Right ventricle myocardium superior (tissue), 1 donor: ENCODE measurements around the gene RPLP2. TPM values are rescaled to one million over a fixed set of nuclear protein-coding genes. Genes with fewer than 3 reads are reported as not detected.

ENCODE experiments used
- ATAC-seq: fragments of 200-7000 bp; cut with Tn5 transposase; one replicate; pipeline ENCODE4 v1.9.1; 2020; ENCODE audit warnings: mild to moderate bottlenecking; ENCODE audit not compliant: poor library complexity
- DNase-seq: peaks from one replicate; pipeline ENCODE4 v3.0.0-alpha.2; 2020
- intact Hi-C: fragments of 100-400 bp; cut with DNase I; formaldehyde crosslinking; loops from one replicate; pipeline ENCODE4 v1.11.2; 2022
- total RNA-seq: library from RNA; stranded (reverse); fragmentation: NEBNext Ultra II Directional; extraction: Animal tissue kit (Norgen Biotek cat#: 25700); gene quantifications from one replicate; pipeline ENCODE4 v1.2.1, GENCODE V29; 2021
- donor health status: DM: no; HTN: yes; CAD: no; lungs with severe emphysema.

The RPLP2 gene
- total RNA-seq, 1 donor from 2014 or later, result 982 TPM

DNA sequence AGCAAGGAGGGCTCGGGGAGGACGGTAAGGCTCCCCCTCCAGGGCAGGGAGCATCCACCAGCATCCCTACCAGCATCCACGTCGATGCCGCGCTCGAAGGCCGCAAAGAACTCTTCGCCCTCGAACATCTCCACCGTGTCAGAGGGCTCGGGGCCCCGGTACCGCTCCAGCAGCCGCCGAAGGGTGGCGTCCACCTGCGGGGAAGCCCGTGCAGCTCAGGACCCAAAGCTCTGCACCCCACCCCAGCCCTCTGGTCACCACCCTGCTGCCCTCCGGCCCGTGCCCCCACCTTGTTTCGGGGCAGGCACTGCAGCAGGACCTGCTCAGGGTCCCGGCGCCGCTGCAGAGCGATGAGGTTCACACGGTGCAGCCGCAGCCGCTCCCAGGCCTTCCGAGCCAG is 9.3 kb upstream of the RPLP2 start:
- ATAC-seq (no peak), DNase-seq (no peak)
- intact Hi-C loops, result no loop called here

DNA sequence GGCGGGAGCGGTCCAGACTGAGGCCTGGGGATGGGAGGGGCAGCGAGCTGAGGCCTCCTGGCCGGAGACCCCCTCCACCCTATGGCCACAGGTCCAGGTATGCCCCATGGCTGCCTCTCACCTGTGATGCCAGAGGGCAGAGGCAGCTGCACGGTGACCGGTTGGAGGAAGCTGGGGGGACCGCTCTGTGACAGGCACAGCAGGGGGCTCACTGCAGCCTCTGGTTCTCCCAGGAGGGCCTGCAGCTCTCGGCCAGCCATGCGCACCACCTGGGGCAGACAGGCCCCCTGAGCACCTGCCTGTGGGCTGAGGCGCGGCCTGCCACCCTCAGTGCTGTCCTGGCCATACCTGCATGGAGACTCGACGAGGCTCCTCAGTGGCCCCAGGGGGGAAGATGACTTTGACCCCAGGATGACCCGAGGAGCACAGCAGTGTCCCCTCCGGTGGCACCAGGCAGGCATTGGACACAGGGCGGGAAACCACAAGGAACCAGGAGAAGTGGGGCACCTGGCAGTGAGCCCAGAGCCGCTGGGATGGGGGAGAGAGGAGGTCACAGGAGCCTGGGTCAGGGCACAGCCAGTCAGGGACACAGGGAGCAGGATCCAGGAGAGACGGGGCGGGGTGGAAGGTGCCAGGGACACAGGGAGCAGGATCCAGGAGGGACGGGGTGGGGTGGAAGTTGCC is 8.5 kb upstream of the RPLP2 start:
- ATAC-seq, result no peak
- no peak for DNase-seq
- intact Hi-C loops, result no loop called here

DNA sequence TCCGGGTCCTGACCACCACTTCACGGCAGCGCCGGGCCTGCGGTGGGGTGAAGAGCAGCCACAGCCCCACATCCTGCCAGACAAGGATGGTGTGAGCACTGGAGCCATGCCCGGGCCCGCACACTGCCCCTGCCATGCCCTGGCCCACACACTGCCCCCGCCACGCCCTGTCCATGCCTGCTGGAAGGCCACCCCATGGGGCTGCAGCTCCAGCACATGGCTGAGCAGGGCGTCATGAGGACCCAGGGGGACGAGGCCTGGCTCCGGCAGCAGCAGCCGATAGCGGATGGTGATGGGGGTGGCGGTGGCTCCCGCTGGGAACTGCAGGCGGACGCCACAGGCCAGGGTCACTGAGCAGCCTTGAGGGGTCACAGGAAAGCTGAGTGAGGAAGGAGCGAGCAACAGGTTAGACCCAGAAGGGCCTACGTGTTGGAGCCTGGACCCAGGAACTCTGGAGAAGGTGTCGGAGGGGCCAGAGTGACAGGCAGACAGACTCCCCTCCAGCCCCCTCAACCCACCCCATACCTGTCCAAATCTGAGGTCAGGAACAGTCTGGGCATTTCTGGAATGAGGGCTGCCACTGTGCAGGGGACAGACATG is 7.6 kb upstream of the RPLP2 start:
- intact Hi-C loops, result no loop called here
- no peak for DNase-seq
- ATAC-seq, result no peak

DNA sequence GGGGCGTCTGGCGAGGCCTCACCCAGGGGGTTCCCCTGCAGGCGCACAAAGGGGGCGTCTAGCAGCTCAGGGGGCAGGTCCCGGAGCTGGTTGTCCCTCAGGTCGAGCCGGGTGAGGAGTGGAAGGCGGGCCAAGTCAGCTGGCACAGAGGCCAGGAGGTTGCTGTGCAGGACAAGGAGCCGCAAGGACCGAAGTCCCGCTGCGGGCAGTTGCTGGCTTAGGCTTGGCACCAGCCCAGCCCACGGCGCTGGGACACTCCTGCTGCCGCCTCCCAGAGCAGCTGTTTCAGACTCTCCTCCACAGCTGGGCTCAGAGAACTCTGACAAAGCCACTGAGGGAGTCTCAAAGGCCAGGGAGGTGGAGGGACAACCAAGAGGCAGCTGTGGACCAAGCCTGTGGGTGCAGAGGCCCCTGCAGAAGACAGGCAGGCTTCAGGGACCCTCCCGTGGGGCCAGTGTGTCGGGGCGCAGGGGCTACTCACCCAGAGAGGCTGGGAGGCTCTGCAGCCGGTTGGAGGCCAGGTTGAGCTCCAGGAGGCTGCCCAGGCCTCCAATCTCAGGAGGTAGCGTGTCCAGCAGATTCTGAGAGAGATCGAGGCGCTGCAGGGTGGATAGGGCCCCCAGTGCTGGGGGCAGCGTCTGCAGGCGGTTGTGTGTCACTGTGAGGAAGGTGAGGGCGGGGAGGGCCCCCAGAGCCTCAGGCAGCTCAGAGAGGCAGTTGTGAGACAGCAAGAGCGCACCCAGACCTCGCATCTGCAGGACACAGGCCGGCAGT is 6.9 kb upstream of the RPLP2 start:
- intact Hi-C loops, result no loop called here
- ATAC-seq, result no peak
- no peak for DNase-seq

DNA sequence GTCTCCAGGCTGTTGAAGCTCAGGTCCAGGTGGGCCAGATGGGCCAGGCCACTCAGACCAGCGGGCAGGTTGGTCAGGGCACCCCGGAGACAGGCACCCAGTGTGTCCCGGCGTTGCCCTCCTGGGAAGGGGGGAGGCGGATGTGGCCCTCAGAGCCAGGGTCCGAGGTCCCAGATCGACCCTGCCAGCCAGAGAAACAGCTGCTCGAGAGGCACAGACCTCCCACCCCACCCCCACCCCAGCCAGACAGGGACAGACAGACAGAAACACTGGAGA is 6.4 kb upstream of the RPLP2 start:
- no peak for DNase-seq
- intact Hi-C loops, result no loop called here
- ATAC-seq, result no peak

DNA sequence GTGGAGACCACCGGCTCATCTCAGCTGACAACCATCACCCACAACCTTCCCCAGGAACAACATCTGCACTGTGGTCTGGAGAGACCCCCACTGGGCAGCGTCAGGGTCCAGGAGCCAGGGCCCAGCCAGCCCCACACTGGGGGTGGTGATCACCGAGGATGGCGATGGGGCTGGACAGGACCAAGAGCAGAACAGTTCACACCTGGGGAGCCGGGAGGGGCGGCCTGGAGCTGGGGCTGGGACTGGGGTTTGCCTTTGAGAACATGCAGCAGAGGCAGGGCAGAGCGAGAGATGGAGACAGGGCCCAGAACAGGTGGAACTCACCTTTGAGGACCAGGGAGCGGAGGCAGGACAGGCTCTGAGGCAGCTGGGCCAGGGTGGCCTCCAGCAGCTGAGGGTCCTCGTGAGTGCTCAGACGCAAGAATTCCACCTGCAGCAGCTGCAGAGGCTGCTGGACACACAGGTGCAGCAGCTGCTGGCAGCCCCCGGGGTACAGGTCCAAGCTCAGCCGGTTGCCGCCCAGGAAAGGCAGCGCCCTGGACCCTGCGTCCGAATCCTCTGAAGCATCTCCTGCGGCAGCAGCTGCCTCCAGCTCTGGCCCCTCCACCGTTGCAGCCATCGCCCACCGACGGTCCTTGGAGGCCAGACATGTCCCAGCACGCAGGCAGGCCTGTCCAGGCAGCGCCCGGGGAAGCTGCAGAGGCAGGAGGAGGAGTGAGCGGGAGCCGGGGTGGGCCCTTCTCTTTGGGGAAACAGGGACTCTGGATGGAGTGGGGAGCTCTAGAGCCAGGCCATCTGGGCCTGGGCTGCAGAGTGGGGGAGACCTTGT is 5.8 kb upstream of the RPLP2 start:
- ATAC-seq (no peak), DNase-seq (no peak)
- intact Hi-C loops, result no loop called here

DNA sequence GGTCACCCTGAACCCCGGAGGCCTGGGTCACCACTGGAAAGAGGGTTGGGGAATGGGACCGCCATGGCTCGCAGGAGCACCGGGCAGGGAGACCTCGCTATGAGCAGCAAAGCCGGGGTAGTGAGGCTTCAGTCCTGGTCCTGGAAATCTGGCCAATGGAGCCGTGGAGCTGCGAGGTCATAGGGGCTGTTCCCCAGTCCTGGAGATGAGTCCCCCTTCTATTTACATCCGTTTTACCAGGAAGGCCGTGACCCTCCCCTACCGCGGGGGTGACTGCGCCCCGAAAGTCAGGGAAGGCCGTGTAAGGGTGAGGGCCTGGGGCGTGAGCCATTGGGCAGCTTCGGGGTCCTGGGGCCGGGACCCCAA is 5.2 kb upstream of the RPLP2 start:
- no peak for DNase-seq
- ATAC-seq, result no peak
- intact Hi-C loops, result no loop called here

DNA sequence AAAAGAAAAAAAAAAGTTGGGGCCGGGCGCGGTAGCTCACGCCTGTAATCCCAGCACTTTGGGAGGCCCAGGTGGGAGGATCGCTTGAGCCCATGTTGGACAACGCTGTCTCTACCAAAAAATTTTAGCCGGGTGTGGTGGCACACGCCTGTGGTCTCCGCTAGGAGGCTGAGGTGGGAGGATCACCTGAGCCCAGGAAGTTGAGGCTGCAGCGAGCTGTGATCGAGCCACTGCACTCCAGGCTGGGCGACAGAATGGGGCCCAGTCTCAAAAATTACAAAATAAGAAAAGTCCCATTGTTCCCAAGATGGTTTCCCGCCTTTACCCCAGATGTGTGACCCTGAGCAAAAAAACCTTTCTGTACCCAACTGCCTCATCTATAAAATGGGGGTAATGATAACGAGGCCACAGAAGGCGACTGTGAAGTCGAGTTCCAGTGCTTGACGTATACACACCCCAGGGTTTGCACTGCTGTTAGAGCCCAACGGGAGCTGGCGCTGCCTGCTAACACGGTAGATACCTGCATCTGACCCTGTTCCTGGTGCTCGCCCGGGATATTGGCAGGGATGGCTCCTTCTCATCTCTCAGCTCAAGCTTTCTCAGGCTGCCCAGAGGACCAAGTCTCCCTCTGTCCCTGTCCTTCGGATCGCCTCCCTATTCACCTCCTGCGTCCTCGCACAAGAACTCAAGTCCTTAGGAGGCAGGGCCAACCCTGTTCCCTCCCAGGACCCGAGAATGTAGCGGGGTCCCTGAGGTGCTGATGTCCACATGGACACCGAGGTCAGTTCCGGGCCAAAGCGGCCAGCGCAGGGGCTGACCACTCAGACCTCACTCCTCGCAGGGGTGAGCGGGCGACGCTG is 1.1 kb upstream of the RPLP2 start:
- intact Hi-C loops, result no loop called here
- ATAC-seq (no peak), DNase-seq (no peak)

DNA sequence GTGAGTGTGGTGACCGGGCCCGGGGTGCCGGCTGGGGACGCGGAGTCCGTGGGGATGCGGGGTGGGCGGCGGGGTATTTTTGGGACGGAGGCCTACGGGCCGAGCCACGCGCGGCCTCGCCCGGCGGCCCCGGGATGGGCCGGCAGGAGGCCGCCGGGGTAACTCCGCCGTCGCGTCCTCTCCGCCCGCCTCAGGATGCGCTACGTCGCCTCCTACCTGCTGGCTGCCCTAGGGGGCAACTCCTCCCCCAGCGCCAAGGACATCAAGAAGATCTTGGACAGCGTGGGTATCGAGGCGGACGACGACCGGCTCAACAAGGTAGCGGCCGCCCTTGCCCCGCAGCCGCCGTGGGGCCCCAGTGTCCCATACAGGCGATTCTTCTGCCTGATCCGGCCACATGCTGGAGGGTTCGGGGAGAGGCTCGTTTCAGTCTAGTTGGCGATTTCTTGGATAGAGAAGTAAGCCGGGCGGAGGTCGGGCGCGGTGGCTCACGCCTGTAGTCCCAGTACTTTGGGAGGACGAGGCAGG is 337 bp downstream of the RPLP2 start:
- no peak for ATAC-seq
- intact Hi-C loops, result no loop called here
- no peak for DNase-seq

DNA sequence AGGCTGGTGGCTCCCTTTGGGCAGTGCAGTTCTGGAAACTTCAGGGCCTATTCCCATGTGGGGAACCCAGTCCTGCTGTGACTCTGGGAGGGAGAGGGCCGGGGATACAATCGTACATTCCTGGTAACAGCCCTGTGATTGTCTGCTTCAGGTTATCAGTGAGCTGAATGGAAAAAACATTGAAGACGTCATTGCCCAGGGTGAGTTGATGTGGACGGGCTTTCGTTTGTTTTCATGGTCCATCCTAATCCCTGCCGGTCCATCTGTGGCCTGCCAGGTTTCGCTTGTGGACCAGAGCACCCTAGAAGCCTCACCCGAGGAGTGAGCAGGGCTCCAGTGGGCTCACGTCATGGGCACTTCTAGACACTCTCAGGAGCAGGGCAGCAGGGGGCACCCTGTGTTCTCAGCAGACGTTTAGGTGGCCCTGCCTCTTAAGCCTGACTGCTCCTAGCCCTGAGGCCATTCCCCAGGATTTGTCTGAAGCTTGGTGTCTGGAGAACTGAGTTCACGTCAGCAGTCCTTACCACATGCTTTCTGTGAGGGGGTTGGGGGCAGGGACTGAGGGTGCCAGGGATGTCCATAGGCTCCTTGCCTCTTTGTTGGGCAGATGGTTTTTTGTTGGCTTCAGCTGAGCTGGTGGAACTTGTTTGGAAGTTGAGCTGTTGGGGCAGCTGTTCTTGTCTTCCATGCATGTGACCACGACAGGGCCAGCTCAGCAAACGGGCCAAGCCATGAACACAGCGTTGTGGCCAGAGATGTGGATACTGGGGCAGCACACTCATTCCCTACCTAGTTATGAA is 1.9 kb downstream of the RPLP2 start:
- DNase-seq (no peak), ATAC-seq (no peak)
- intact Hi-C loops, result no loop called here

DNA sequence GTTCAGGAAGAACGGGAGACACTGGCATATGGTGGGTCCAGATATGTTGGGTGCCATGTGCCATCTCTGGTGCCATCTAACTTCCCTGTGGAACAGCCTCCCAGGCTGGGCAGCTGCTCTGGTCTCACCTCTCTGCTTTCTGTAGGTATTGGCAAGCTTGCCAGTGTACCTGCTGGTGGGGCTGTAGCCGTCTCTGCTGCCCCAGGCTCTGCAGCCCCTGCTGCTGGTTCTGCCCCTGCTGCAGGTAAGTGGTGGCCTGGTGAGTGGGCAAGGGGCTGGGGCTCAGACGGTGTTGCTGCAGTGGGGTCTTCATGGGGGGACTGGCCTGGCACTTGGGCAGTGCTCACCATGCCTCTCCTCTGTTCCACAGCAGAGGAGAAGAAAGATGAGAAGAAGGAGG is 2.6 kb downstream of the RPLP2 start:
- intact Hi-C loops, result no loop called here
- no peak for DNase-seq
- no peak for ATAC-seq

DNA sequence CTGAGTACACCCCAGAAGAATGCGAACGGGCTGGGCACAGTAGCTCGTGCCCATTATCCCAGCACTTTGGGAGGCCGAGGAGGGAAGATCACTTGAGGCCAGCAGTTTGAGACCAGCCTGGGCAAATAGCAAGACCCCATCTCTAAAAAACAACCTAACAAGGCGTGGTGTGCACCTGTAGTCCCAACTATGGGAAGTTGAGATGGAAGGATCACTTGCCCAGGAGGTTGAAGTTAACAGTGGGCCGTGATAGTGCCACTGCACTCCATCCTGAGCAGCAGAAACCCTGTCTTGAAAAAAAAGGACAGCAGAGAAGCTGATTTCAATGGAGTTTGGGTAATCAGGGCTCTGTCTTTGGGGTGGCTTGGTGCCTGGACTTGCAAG is 3.3 kb downstream of the RPLP2 start:
- no peak for ATAC-seq
- DNase-seq, result no peak
- intact Hi-C loops, result no loop called here

DNA sequence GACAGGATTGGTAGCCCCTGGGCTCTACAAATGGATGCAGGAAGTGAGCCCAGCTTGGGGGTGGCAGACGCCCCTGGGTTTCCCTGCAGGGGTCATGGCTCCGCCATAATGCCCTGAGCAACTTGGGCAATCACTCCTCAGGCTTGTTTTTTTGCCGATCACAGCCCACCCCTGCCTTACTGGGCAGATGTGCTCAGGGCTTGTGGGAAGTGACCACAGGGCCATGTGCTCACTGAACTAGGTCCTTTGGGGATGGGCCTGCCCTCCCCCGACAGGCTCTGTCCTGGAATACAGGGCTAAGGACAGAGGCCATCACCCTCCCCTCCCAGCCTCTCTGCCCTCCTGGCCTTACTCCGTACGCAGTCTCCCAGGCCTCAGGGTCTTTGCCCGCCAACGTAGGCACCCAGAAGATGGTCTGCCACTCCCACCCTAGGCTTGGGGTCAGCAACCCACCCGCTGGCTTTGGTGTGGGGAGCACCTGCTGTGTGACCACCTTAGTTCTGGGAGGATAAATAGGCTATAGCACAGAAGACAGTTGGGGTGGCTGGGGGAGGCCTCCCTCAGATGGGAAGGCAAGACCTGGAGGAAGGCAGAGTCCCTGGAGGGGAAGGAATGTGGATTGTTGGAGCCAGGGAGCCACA is 3.8 kb downstream of the RPLP2 start:
- no peak for DNase-seq
- intact Hi-C loops, result no loop called here

DNA sequence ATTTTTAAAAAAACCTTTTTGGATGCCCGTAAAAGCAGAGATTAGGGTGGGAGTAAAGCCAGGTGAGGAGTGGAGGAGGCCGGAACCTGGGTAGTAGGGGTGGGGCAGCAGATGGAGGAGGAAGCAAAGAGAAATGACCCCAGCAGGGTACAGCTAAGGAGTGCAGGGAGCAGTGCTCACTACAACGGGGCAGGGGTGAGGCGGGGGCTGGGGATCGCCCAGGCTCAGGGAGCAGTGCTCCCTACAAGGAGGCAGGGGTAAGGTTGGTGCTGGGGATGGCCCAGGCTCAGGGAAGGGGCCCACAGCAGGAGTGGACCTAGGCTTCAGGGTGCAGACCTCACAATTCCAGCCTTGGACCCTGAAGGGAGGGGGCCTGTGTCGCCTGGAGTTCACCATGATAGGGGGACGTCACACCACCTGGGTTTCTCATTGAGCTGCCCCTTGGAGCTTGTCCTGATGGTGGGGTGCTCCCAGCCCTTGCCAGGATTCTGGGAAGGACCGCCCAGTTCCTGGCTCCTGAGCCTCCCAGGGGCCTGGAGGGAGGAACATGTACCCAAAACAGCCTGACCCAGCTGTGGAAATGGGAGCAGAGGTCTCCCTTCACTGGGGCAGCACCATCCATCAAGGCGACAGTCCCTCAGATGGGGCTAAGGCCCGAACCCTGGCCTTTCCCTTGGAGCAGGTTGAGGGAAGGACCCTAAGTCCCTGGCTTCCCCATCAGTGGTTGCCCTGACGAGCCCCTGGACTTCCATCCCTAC is 6.1 kb downstream of the RPLP2 start:
- intact Hi-C loops, result no loop called here
- DNase-seq, result no peak
- no peak for ATAC-seq

More for the DNA sequence above, 3.8 kb downstream of the RPLP2 start:
- no peak for ATAC-seq

DNA sequence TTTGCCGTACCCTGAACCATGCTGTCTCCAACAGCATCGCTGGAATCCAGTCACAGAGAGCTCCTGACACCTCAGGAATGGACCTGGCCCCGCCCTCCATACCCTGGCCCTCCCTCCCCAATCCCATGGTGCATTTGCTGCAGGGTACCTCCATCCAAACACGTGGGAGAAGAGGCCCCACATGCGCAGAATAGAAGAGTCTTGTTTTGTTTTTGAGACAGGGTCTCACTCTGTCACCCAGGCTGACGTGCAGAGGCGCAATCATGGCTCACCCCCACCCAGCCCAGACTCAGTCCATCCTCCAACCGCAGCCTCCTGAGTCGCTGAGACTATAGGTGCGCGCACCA is 6.6 kb downstream of the RPLP2 start:
- ATAC-seq (no peak), DNase-seq (no peak)
- intact Hi-C loops, result no loop called here

DNA sequence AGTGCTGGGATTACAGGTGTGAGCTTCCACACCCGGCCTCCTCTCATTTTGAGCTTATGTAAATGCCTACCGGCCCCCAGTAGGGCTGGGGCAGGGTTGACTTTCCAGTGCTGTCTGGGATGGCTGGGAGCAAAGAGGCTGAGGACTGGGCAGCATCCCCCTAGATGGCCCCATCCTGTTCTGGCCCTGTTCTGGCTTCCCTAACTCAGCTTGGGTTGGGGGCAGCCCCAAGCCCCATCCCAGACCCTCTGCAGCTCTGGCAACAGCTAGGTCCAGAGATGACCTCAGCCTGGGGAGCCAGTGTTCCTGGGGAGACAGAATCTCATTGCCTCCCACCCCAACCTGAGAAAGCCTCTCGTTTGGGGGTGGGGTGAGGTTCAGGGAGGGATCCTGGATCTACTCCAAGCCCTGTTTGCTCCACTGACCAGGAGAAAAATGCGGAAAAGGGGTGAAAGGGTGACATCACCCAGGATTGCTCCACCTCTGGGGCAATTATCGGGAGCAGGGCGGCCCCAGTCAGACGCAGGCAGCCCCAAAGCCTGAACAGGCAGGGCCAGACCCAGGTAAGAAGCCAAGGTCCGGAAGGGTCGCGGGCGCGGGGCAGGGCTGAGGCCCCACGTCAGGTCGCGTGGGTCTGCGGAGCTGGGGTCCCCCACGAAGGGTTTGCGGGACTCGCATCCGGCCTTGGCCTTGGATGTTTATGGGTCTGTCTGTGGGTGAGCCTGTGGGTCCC is 8.8 kb downstream of the RPLP2 start, which contains the start of gene PNPLA2:
PNPLA2 (plus strand) TSS at position 519 of the 733 bp plus-strand sequence. CDS start 805 bp downstream, outside the sequence.
- ATAC-seq (no peak), DNase-seq (no peak)
- intact Hi-C loops, result no loop called here
